HepG2 (cell line): ENCODE results near the gene FAM117B. TPM values are rescaled to one million over a fixed set of nuclear protein-coding genes. Genes with fewer than 3 reads are reported as not detected.

Experiments
- HNRNPL ChIP-seq: fragments of 200-400 bp; formaldehyde crosslinking; IDR thresholded peaks from 2 replicates; pipeline ENCODE4 v1.6.1; 2017; ENCODE audit warnings: mild to moderate bottlenecking, low read depth, low read length
- KMT2B ChIP-seq: IDR thresholded peaks from 2 replicates; pipeline ENCODE4 v1.6.1; 2016; ENCODE audit warnings: missing genetic modification reagents, missing compliant biosample characterization
- NCOA2 ChIP-seq: sonication (generic); formaldehyde crosslinking; IDR thresholded peaks from 2 replicates; pipeline ENCODE4 v1.8.0; 2022; ENCODE audit warnings: inconsistent platforms
- NFIC ChIP-seq: IDR thresholded peaks from 2 replicates; pipeline ENCODE4 v1.6.1; 2012; ENCODE audit warnings: mild to moderate bottlenecking, low read length, inconsistent platforms
- RAD21 ChIP-seq: fragments of 450-650 bp; formaldehyde crosslinking; IDR thresholded peaks from 2 replicates; pipeline ENCODE4 v1.5.0; 2020; ENCODE audit warnings: mild to moderate bottlenecking
- RBFOX2 ChIP-seq: fragments of 200-400 bp; formaldehyde crosslinking; IDR thresholded peaks from 2 replicates; pipeline ENCODE4 v1.6.1; 2017; ENCODE audit warnings: low read depth, mild to moderate bottlenecking, low read length
- polyA plus RNA-seq, 8 experiments: library from polyadenylated mRNA; depleted of rRNA in 3 of 8; stranded (reverse) in 7 of 8; unstranded in 1 of 8; fragments of >200 nt; fragmentation: Illumina TruSeq in 4 of 8; extraction: Trizol in 4 of 8; gene quantifications; 2 replicates each; pipeline versions ENCODE4 v1.2.1 to v1.2.3, GENCODE V29; 2011 to 2016; ENCODE audit warnings: low read depth in 4 of 8, missing spikeins in 1 of 8, mixed read lengths in 1 of 8; ENCODE audit not compliant: insufficient read depth in 1 of 8
- total RNA-seq, 5 experiments: library from RNA; depleted of rRNA; stranded (reverse); fragments of >200 nt; fragmentation: Illumina TruSeq; extraction: Trizol; gene quantifications; 2 replicates each; pipeline ENCODE4 v1.2.3, GENCODE V29; 2016; ENCODE audit warnings: low read depth in 1 of 5
- TF ChIP-seq, protein P1 (sequence below): sonication (generic); formaldehyde crosslinking; IDR thresholded peaks from 2 replicates; pipeline ENCODE4 v1.4.0; 2020; ENCODE audit warnings: missing genetic modification reagents
- TF ChIP-seq, protein P2 (sequence below): conservative IDR thresholded peaks from 2 replicates; pipeline ENCODE4 v1.6.1; 2018; ENCODE audit warnings: missing genetic modification reagents
- TF ChIP-seq, protein P3 (sequence below): sonication (generic); formaldehyde crosslinking; IDR thresholded peaks from 2 replicates; pipeline ENCODE4; 2020; ENCODE audit warnings: missing genetic modification reagents, mild to moderate bottlenecking, borderline replicate concordance
- TF ChIP-seq, protein P4 (sequence below): sonication (generic); formaldehyde crosslinking; IDR thresholded peaks from 2 replicates; pipeline ENCODE4 v1.4.0; 2020; ENCODE audit warnings: missing genetic modification reagents, borderline replicate concordance
- TF ChIP-seq, protein P5 (sequence below): sonication (generic); formaldehyde crosslinking; IDR thresholded peaks from 2 replicates; pipeline ENCODE4 v1.4.0; 2020; ENCODE audit warnings: missing genetic modification reagents
- TF ChIP-seq, protein P6 (sequence below): IDR thresholded peaks from 2 replicates; pipeline ENCODE4 v1.6.1; 2016; ENCODE audit warnings: missing compliant biosample characterization, missing genetic modification reagents, borderline replicate concordance

Gene FAM117B
- total and polyA plus RNA-seq, 2 of the 13 experiments (the other 11 are each of a cell fraction or from before 2014, with no cell fraction given): 5.8 to 11.0 TPM

DNA sequence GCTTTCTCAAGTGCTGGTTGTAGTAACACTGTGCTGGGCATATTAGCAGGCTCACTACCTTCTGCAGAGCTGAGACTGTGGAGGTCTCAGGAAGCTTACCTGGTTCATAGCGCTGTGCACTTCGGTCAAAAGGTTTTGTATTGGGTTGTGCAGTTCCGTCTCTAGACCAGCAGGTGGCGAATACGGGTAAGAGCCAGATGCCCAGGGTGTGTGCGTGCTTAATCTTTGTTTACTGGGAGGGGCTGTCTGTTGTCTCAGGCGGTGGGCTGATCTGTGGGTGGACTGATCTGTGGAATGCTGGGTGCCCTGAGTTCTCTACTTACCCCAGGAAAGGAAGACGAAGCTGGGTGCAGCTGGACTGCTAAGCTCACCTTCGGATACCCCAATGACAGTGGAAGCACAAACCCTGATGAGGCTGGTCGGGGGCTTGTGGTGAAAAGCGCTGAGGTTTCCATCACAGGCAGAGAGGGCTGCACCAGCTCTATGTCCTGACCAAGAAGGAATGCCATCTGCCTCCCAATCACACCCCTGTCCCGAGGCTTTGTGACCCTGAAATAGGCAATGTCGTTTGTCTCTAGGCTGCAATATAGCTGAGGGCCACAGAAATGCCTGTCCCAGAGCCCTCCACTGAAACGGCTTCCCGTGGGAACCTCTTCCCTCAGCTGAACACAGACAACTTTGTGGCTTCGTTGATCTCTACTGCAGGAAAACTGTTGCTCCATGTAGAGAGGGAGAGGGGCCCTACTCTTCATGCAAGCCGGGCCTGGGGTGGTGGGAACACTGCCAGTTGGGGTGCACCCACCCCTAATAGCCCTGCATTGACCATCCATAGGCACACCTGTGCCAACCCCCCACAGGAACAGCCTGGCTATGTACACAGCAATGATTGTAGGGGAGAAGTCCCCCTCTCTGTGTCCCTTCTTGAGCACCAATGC is 45.9 kb upstream of the FAM117B start (continued):
- TF ChIP-seq, protein P1, sequence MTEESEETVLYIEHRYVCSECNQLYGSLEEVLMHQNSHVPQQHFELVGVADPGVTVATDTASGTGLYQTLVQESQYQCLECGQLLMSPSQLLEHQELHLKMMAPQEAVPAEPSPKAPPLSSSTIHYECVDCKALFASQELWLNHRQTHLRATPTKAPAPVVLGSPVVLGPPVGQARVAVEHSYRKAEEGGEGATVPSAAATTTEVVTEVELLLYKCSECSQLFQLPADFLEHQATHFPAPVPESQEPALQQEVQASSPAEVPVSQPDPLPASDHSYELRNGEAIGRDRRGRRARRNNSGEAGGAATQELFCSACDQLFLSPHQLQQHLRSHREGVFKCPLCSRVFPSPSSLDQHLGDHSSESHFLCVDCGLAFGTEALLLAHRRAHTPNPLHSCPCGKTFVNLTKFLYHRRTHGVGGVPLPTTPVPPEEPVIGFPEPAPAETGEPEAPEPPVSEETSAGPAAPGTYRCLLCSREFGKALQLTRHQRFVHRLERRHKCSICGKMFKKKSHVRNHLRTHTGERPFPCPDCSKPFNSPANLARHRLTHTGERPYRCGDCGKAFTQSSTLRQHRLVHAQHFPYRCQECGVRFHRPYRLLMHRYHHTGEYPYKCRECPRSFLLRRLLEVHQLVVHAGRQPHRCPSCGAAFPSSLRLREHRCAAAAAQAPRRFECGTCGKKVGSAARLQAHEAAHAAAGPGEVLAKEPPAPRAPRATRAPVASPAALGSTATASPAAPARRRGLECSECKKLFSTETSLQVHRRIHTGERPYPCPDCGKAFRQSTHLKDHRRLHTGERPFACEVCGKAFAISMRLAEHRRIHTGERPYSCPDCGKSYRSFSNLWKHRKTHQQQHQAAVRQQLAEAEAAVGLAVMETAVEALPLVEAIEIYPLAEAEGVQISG (CRISPR knock-in tag): peak; percentile 66
- TF ChIP-seq, protein P2, sequence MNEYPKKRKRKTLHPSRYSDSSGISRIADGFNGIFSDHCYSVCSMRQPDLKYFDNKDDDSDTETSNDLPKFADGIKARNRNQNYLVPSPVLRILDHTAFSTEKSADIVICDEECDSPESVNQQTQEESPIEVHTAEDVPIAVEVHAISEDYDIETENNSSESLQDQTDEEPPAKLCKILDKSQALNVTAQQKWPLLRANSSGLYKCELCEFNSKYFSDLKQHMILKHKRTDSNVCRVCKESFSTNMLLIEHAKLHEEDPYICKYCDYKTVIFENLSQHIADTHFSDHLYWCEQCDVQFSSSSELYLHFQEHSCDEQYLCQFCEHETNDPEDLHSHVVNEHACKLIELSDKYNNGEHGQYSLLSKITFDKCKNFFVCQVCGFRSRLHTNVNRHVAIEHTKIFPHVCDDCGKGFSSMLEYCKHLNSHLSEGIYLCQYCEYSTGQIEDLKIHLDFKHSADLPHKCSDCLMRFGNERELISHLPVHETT (CRISPR knock-in tag): no peak
- TF ChIP-seq, protein P3, sequence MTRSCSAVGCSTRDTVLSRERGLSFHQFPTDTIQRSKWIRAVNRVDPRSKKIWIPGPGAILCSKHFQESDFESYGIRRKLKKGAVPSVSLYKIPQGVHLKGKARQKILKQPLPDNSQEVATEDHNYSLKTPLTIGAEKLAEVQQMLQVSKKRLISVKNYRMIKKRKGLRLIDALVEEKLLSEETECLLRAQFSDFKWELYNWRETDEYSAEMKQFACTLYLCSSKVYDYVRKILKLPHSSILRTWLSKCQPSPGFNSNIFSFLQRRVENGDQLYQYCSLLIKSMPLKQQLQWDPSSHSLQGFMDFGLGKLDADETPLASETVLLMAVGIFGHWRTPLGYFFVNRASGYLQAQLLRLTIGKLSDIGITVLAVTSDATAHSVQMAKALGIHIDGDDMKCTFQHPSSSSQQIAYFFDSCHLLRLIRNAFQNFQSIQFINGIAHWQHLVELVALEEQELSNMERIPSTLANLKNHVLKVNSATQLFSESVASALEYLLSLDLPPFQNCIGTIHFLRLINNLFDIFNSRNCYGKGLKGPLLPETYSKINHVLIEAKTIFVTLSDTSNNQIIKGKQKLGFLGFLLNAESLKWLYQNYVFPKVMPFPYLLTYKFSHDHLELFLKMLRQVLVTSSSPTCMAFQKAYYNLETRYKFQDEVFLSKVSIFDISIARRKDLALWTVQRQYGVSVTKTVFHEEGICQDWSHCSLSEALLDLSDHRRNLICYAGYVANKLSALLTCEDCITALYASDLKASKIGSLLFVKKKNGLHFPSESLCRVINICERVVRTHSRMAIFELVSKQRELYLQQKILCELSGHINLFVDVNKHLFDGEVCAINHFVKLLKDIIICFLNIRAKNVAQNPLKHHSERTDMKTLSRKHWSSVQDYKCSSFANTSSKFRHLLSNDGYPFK: peak; percentile 32; the same call in 1 of the 2 replicates
- TF ChIP-seq RAD21 (CRISPR knock-in tag) (peak; percentile 93), KMT2B (peak; percentile 70), NFIC (no peak), HNRNPL (0 out of 2 replicates have a peak, but pooled peaks have one; percentile 19), RBFOX2 (no peak), NCOA2 (peak; percentile 60)
- TF ChIP-seq, protein P4, sequence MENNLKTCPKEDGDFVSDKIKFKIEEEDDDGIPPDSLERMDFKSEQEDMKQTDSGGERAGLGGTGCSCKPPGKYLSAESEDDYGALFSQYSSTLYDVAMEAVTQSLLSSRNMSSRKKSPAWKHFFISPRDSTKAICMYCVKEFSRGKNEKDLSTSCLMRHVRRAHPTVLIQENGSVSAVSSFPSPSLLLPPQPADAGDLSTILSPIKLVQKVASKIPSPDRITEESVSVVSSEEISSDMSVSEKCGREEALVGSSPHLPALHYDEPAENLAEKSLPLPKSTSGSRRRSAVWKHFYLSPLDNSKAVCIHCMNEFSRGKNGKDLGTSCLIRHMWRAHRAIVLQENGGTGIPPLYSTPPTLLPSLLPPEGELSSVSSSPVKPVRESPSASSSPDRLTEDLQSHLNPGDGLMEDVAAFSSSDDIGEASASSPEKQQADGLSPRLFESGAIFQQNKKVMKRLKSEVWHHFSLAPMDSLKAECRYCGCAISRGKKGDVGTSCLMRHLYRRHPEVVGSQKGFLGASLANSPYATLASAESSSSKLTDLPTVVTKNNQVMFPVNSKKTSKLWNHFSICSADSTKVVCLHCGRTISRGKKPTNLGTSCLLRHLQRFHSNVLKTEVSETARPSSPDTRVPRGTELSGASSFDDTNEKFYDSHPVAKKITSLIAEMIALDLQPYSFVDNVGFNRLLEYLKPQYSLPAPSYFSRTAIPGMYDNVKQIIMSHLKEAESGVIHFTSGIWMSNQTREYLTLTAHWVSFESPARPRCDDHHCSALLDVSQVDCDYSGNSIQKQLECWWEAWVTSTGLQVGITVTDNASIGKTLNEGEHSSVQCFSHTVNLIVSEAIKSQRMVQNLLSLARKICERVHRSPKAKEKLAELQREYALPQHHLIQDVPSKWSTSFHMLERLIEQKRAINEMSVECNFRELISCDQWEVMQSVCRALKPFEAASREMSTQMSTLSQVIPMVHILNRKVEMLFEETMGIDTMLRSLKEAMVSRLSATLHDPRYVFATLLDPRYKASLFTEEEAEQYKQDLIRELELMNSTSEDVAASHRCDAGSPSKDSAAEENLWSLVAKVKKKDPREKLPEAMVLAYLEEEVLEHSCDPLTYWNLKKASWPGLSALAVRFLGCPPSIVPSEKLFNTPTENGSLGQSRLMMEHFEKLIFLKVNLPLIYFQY (CRISPR knock-in tag): 0 out of 2 replicates have a peak, but pooled peaks have one; percentile 25
- TF ChIP-seq, protein P5, sequence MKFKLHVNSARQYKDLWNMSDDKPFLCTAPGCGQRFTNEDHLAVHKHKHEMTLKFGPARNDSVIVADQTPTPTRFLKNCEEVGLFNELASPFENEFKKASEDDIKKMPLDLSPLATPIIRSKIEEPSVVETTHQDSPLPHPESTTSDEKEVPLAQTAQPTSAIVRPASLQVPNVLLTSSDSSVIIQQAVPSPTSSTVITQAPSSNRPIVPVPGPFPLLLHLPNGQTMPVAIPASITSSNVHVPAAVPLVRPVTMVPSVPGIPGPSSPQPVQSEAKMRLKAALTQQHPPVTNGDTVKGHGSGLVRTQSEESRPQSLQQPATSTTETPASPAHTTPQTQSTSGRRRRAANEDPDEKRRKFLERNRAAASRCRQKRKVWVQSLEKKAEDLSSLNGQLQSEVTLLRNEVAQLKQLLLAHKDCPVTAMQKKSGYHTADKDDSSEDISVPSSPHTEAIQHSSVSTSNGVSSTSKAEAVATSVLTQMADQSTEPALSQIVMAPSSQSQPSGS (CRISPR knock-in tag): peak; percentile 54; the same call in 1 of the 2 replicates
- TF ChIP-seq, protein P6, sequence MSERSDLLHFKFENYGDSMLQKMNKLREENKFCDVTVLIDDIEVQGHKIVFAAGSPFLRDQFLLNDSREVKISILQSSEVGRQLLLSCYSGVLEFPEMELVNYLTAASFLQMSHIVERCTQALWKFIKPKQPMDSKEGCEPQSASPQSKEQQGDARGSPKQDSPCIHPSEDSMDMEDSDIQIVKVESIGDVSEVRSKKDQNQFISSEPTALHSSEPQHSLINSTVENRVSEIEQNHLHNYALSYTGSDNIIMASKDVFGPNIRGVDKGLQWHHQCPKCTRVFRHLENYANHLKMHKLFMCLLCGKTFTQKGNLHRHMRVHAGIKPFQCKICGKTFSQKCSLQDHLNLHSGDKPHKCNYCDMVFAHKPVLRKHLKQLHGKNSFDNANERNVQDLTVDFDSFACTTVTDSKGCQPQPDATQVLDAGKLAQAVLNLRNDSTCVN: 0 out of 2 replicates have a peak, but pooled peaks have one; percentile 72
